HG03175 (cell line): ENCODE measurements around the gene BACE1-AS.
A peak's percentile ranks its signal among the peaks of the same experiment; 100 is the strongest.
"Not testable (repeated sequence)": the region's sequence is repeated elsewhere in the genome, so short reads cannot be mapped to it uniquely, and the experiment has no call there.

Source experiments
- ATAC-seq: cut with Tn5 transposase; IDR thresholded peaks from one replicate; pipeline ENCODE4 v1.9.1; 2021; ENCODE audit warnings: mild to moderate bottlenecking, moderate library complexity; ENCODE audit not compliant: unreplicated experiment

BACE1-AS gene

GRCh38 chr11:117318738-117319137 lies 27.6 kb downstream of the BACE1-AS start:
- no peak for ATAC-seq

- ATAC-seq: no peak
Observed at GRCh38 chr11:117319214-117319840, 28.2 kb downstream of the BACE1-AS start.

GRCh38 chr11:117327255-117327566 lies 36.1 kb downstream of the BACE1-AS start:
- ATAC-seq: not testable (repeated sequence)

- ATAC-seq: peak; percentile 98
Observed at GRCh38 chr11:117327567-117328374, 36.6 kb downstream of the BACE1-AS start, which contains the start of gene CEP164. Gene CEP164 (plus strand): TSS chr11:117327854. CDS start chr11:117338587, 10,733 bp downstream.

- peak; percentile 8 for ATAC-seq
Observed at GRCh38 chr11:117328375-117329010, 37.3 kb downstream of the BACE1-AS start.

DNA sequence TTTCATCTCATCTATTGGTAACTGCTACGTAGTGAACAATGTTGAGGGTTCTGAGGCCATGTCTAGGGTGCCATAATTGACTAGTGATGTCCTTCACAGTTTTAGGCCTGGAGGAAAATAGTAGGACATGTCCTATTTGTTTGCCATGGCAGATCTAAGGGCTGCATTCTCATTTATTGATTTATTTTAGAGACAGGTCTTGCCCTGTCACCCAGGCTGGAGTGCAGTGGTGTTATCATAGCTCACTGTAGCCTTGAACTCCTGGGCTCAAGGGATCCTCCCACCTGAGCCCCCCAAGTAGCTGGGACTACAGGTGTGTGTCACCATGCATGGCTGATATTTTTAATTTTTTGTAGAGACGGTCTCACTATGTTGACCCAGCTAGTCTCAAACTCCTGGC lies 41.7 kb downstream of the BACE1-AS start:
- ATAC-seq: no peak

GRCh38 chr11:117333917-117334316 lies 42.8 kb downstream of the BACE1-AS start:
- ATAC-seq: no peak

DNA sequence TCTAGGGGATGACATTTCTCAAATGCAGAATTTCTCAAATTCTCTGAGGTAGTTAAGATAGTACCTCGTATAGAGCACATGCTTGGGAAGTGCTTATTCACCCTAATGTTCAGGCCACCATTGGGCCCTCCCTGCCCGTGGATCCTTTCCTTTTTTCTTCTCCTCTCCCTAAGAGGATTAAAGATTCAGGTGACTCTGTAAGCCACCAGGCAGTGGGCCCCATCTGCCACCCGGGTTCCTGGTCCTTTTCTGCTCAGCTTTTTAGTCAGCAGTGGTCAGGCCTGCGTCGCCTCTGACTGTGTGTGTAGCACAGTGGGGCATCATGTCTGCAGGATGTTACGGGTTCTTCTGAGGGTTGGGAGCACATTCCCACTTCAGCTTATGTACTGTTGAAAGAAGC lies 43.8 kb downstream of the BACE1-AS start:
- no peak for ATAC-seq

DNA sequence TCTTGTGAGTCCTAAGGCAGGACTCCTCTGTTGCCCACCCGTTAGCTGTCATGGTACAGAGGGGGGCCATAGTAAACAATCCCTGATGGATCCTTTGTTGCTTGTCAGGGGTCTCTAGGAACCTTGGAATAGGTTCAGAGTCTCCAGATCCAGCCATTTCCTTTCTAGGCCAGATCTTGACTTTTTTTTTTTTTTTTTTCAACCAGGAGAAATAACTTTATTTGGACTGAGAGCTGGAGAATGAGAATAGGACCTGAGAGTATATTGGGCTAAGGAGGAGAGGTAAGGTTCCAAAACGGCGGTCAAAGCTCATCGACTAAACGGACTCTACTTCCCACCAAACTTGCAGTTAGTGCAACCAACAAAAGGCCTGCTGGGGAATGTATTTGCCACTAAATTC lies 44.3 kb downstream of the BACE1-AS start:
- no peak for ATAC-seq

DNA sequence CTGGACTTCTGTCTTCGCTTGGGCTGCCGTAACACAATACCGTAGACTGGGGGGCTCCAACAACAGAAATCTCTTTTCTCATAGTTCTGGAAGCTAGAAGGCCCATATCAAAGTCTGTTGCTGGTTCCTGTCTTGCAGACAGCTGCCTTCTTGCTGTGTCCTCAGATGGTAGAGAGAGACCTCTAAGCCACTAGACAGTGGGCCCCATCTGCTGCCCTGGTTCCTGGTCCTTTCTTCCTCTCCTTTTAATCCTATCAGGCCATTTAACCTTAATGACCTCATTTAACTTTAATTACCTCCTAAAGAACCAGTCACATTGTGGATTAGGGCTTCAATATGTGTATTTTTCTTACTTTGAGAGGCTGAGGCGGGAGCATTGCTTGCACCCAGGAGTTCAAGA lies 45.9 kb downstream of the BACE1-AS start:
- no peak for ATAC-seq
